GM19099 (cell line): ENCODE measurements around the gene GPR55.

Source experiments
- POLR2A ChIP-seq: IDR thresholded peaks from 3 replicates; pipeline ENCODE4 v1.6.1; 2011; ENCODE audit warnings: low read depth; ENCODE audit not compliant: insufficient read length; ENCODE audit errors: extremely low read depth

The GPR55 gene

GRCh38 chr2:230861552-230862255, 63.3 kb downstream of the GPR55 start:
- TF ChIP-seq POLR2A, result no peak
